Thoracic aorta (tissue), 2 donors: Measurements from ENCODE around the gene EXD3. TPM values are rescaled to one million over a fixed set of nuclear protein-coding genes. Genes with fewer than 3 reads are reported as not detected.

ENCODE experiments used
- ATAC-seq: fragments of 150-250 bp; one replicate; pipeline ENCODE4 v1.8.0; 2017; ENCODE audit warnings: low read depth; ENCODE audit not compliant: insufficient number of reproducible peaks, low FRiP score
- DNase-seq: peaks from one replicate; pipeline ENCODE4 v3.0.0-alpha.2; 2020; ENCODE audit warnings: low spot score
- H3K27ac ChIP-seq, 2 donors: fragments of 200-600 bp; sonication (generic); 1 replicate in 1 of 2; 2 replicates in 1 of 2; pipeline ENCODE4 v1.5.1; 2016; ENCODE audit warnings: mild to moderate bottlenecking in 2 of 2, moderate library complexity in 2 of 2
- H3K27me3 ChIP-seq: fragments of 200-600 bp; sonication (generic); replicated peaks from 2 replicates; pipeline ENCODE4 v1.6.0; 2016; ENCODE audit warnings: mild to moderate bottlenecking; ENCODE audit not compliant: insufficient read depth
- H3K36me3 ChIP-seq: fragments of 200-600 bp; sonication (generic); one replicate; pipeline ENCODE4 v1.5.1; 2016
- H3K4me1 ChIP-seq, 2 donors: fragments of 200-600 bp; sonication (generic); 1 replicate in 1 of 2; 2 replicates in 1 of 2; pipeline versions ENCODE4 v1.5.1 to v1.6.0; 2016; ENCODE audit warnings: low read depth in 2 of 2, mild to moderate bottlenecking in 1 of 2; ENCODE audit not compliant: control insufficient read depth in 1 of 2
- H3K4me3 ChIP-seq: fragments of 200-600 bp; sonication (generic); 2 replicates; pipeline ENCODE4 v1.5.1; 2016; ENCODE audit warnings: mild to moderate bottlenecking
- H3K9me3 ChIP-seq: fragments of 200-600 bp; sonication (generic); 2 replicates; pipeline ENCODE4 v1.5.1; 2016
- CTCF ChIP-seq: fragments of 200-600 bp; sonication (generic); IDR thresholded peaks from one replicate; pipeline ENCODE4 v1.5.1; 2019; ENCODE audit warnings: antibody characterized with exemption
- total RNA-seq, 2 donors: library from RNA; depleted of rRNA; stranded (reverse); fragments of >200 nt; gene quantifications; one replicate each; pipeline versions ENCODE4 v1.1.0 to v1.2.3, GENCODE V29; 2016

The EXD3 gene
- total RNA-seq, 2 donors from 2014 or later = 22.7 to 29.4 TPM

GRCh38 chr9:137276473-137277328, 146.3 kb downstream of the EXD3 start:
- no peaks in the 10 kb centered on the region for H3K9me3 ChIP-seq
- no peaks in the 10 kb centered on the region for H3K27me3 ChIP-seq
- H3K27ac ChIP-seq = peak overlapping the region; percentile 80 to 86
- peaks cover 14 to 27% of the 10 kb centered on the region in 2 donors for H3K4me1 ChIP-seq
- DNase-seq (no peak), ATAC-seq (peak; percentile 64)
- peaks cover 18% of the 10 kb centered on the region for H3K36me3 ChIP-seq
- no peak for TF ChIP-seq CTCF
- H3K4me3 ChIP-seq = peak overlapping the region; percentile 86

GRCh38 chr9:137275588-137276472, 147.1 kb downstream of the EXD3 start:
- Histone ChIP-seq H3K27ac (peak overlapping the region in 1 of 2 donors; percentile 86), H3K4me1 (peaks cover 18 to 31% of the 10 kb centered on the region in 2 donors), H3K9me3 (no peaks in the 10 kb centered on the region), H3K4me3 (no peak overlapping the region), H3K36me3 (peaks cover 23% of the 10 kb centered on the region), H3K27me3 (no peaks in the 10 kb centered on the region)
- ATAC-seq = no peak
- DNase-seq = no peak
- TF ChIP-seq CTCF = no peak

GRCh38 chr9:137275203-137275587, 147.8 kb downstream of the EXD3 start:
- H3K27me3 ChIP-seq = no peaks in the 10 kb centered on the region
- H3K36me3 ChIP-seq = peaks cover 23% of the 10 kb centered on the region
- no peak for ATAC-seq

GRCh38 chr9:137273611-137274320, 149.2 kb downstream of the EXD3 start:
- no peak for TF ChIP-seq CTCF
- H3K4me1 ChIP-seq = peaks cover 30 to 50% of the 10 kb centered on the region in 2 donors
- DNase-seq = no peak
- H3K27me3 ChIP-seq = no peaks in the 10 kb centered on the region
- H3K27ac ChIP-seq = no peak overlapping the region
- H3K36me3 ChIP-seq = peaks cover 23% of the 10 kb centered on the region
- ATAC-seq = no peak
- H3K9me3 ChIP-seq = no peaks in the 10 kb centered on the region
- no peak overlapping the region for H3K4me3 ChIP-seq

More at GRCh38 chr9:137275203-137275587, 147.8 kb downstream of the EXD3 start:
- H3K9me3 ChIP-seq = no peaks in the 10 kb centered on the region
- H3K4me1 ChIP-seq = peaks cover 18 to 36% of the 10 kb centered on the region in 2 donors
- H3K27ac ChIP-seq = no peak overlapping the region
- TF ChIP-seq CTCF = no peak
- H3K4me3 ChIP-seq = no peak overlapping the region
- no peak for DNase-seq
